ENCODE measurements around the gene SLC4A4.

Gene SLC4A4

GRCh38 chr4:71375494-71375893 lies 36.7 kb downstream of the SLC4A4 start:
- Histone ChIP-seq H3K36me3 (ENCODE audit: control insufficient read depth in 2 of 2, insufficient read depth in 1 of 2, low read length in 2 of 2) (no peaks in the 10 kb centered on the region), H3K9me3 (ENCODE audit: control insufficient read depth, insufficient read depth, low read depth, low read length) (no peaks in the 10 kb centered on the region), H3K27ac (ENCODE audit: extremely low read depth, low read depth, low read length) (no peak overlapping the region), H3K4me1 (ENCODE audit: control insufficient read depth, insufficient read depth, low read length) (no peaks in the 10 kb centered on the region), H3K4me3 (ENCODE audit: low read depth, low read length) (no peak overlapping the region)
- no peak for TF ChIP-seq ZNF112 (tag by site-specific recombination; IDR thresholded peaks at IDR 0.05)
- TF ChIP-seq ZNF621 (tag by site-specific recombination; IDR thresholded peaks at IDR 0.05) = no peak
- TF ChIP-seq PRDM4 (tag by site-specific recombination; IDR thresholded peaks at IDR 0.05) = no peak
- no peak for TF ChIP-seq ZNF248 (tag by site-specific recombination; IDR thresholded peaks at IDR 0.05)
- no peak for TF ChIP-seq PRDM6 (tag by site-specific recombination; IDR thresholded peaks at IDR 0.05)
- TF ChIP-seq ZNF426 (tag by site-specific recombination; IDR thresholded peaks at IDR 0.05) = no peak
- TF ChIP-seq ZNF664 (tag by site-specific recombination; IDR thresholded peaks at IDR 0.05) = no peak
- no peak for TF ChIP-seq ZNF23 (tag by site-specific recombination; IDR thresholded peaks at IDR 0.05; ENCODE audit: borderline replicate concordance)
- POLR2A ChIA-PET = no interaction called here
- CTCF ChIA-PET = interaction anchor here (0.6 kb wide), 2 partner anchors 143 to 286 kb away, joined by 3 read pairs; no protein-coding TSS in a partner anchor

DNA sequence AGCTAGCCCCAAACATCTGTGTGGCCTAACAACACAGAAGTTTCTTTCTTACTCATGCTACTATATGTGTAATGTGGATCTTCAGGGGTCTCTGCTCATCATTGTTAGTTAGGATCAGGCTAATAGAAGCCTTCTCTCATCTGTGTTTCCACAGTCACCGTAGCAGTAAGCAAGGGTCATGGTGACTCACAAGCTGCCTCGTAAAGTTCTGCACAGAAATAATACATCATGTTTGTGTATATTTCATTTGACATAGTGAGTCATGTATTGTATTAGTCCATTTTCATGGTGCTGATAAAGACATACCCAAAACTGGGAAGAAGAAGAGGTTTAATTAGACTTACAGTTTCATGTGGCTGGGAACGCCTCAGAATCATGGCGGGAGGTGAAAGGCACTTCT lies 38.7 kb downstream of the SLC4A4 start:
- Histone ChIP-seq H3K36me3 (ENCODE audit: control insufficient read depth in 2 of 2, insufficient read depth in 1 of 2, low read length in 2 of 2) (no peaks in the 10 kb centered on the region), H3K9me3 (ENCODE audit: control insufficient read depth, insufficient read depth, low read depth, low read length) (no peaks in the 10 kb centered on the region), H3K4me3 (ENCODE audit: low read depth, low read length) (no peak overlapping the region), H3K27ac (ENCODE audit: extremely low read depth, low read depth, low read length) (no peak overlapping the region), H3K4me1 (ENCODE audit: control insufficient read depth, insufficient read depth, low read length) (no peaks in the 10 kb centered on the region)
- ChIA-PET CTCF (no interaction called here), POLR2A (no interaction called here)
- TF ChIP-seq ZEB2 (tag by site-specific recombination; IDR thresholded peaks at IDR 0.05) (peak; percentile 73), ZNF558 (tag by site-specific recombination; IDR thresholded peaks at IDR 0.05) (0 out of 2 replicates have a peak, but pooled peaks have one; percentile 23), SP7 (tag by site-specific recombination; IDR thresholded peaks at IDR 0.05) (peak; percentile 52; the same call in 1 of the 2 replicates), ZNF335 (tag by site-specific recombination; conservative IDR thresholded peaks at IDR 0.05) (0 out of 2 replicates have a peak, but pooled peaks have one; percentile 24), PRDM6 (tag by site-specific recombination; IDR thresholded peaks at IDR 0.05) (peak; percentile 56; the same call in 1 of the 2 replicates), SETDB1 (IDR thresholded peaks at IDR 0.05; ENCODE audit: insufficient read length, low read length) (peak; percentile 60), ZNF629 (tag by site-specific recombination; IDR thresholded peaks at IDR 0.05) (peak; percentile 53; the same call in 1 of the 2 replicates), ZBTB20 (tag by site-specific recombination; IDR thresholded peaks at IDR 0.05) (no peak), ZNF2 (tag by site-specific recombination; IDR thresholded peaks at IDR 0.05) (no peak), HIC1 (tag by site-specific recombination; IDR thresholded peaks at IDR 0.05) (0 out of 2 replicates have a peak, but pooled peaks have one; percentile 46), ZNF366 (tag by site-specific recombination; conservative IDR thresholded peaks at IDR 0.05) (peak; percentile 26; the same call in 1 of the 2 replicates)
- TF ChIP-seq, protein P1, sequence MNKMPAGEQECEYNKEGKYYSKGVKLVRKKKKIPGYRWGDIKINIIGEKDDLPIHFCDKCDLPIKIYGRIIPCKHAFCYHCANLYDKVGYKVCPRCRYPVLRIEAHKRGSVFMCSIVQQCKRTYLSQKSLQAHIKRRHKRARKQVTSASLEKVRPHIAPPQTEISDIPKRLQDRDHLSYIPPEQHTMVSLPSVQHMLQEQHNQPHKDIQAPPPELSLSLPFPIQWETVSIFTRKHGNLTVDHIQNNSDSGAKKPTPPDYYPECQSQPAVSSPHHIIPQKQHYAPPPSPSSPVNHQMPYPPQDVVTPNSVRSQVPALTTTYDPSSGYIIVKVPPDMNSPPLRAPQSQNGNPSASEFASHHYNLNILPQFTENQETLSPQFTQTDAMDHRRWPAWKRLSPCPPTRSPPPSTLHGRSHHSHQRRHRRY (tag by site-specific recombination; IDR thresholded peaks at IDR 0.05) = no peak
- TF ChIP-seq, protein P2, sequence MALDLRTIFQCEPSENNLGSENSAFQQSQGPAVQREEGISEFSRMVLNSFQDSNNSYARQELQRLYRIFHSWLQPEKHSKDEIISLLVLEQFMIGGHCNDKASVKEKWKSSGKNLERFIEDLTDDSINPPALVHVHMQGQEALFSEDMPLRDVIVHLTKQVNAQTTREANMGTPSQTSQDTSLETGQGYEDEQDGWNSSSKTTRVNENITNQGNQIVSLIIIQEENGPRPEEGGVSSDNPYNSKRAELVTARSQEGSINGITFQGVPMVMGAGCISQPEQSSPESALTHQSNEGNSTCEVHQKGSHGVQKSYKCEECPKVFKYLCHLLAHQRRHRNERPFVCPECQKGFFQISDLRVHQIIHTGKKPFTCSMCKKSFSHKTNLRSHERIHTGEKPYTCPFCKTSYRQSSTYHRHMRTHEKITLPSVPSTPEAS (tag by site-specific recombination; IDR thresholded peaks at IDR 0.05) = no peak
- TF ChIP-seq, protein P3, sequence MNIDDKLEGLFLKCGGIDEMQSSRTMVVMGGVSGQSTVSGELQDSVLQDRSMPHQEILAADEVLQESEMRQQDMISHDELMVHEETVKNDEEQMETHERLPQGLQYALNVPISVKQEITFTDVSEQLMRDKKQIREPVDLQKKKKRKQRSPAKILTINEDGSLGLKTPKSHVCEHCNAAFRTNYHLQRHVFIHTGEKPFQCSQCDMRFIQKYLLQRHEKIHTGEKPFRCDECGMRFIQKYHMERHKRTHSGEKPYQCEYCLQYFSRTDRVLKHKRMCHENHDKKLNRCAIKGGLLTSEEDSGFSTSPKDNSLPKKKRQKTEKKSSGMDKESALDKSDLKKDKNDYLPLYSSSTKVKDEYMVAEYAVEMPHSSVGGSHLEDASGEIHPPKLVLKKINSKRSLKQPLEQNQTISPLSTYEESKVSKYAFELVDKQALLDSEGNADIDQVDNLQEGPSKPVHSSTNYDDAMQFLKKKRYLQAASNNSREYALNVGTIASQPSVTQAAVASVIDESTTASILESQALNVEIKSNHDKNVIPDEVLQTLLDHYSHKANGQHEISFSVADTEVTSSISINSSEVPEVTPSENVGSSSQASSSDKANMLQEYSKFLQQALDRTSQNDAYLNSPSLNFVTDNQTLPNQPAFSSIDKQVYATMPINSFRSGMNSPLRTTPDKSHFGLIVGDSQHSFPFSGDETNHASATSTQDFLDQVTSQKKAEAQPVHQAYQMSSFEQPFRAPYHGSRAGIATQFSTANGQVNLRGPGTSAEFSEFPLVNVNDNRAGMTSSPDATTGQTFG (tag by site-specific recombination; IDR thresholded peaks at IDR 0.05; ENCODE audit: borderline replicate concordance) = no peak

All from HEK293 (cell line).